ENCODE results near the gene USP24. TPM values are rescaled to one million over a fixed set of nuclear protein-coding genes. Genes with fewer than 3 reads are reported as not detected.

The USP24 gene
- total RNA-seq, 2 experiments from 2014 or later: 37.5 to 39.9 TPM

GRCh38 chr1:55222152-55222551 lies 7.0 kb upstream of the USP24 start:
- DNase-seq: no peak
- Mint-ChIP-seq H3K36me3 (ENCODE audit: low read depth) (no peaks in the 10 kb centered on the region), H3K4me1 (peaks cover 10% of the 10 kb centered on the region), H3K4me3 (no peak overlapping the region), H3K27me3 (no peaks in the 10 kb centered on the region), H3K27ac (no peak overlapping the region), H3K9me3 (peaks cover 3% of the 10 kb centered on the region)
- POLR2A ChIA-PET: no interaction called here
- CTCF ChIA-PET: interaction anchor here (2.2 kb wide), 1 partner anchor 28 kb away, joined by 4 read pairs; no protein-coding TSS in a partner anchor

GRCh38 chr1:55217226-55217986 lies 2.2 kb upstream of the USP24 start:
- ChIA-PET CTCF (no interaction called here), POLR2A (no interaction called here)
- Mint-ChIP-seq H3K4me1 (peaks cover 43% of the 10 kb centered on the region), H3K27ac (peak overlapping the region; percentile 16), H3K9me3 (no peaks in the 10 kb centered on the region), H3K27me3 (no peaks in the 10 kb centered on the region), H3K36me3 (ENCODE audit: low read depth) (peaks cover 6% of the 10 kb centered on the region), H3K4me3 (peak overlapping the region; percentile 3)
- DNase-seq: peak; percentile 29

GRCh38 chr1:55216096-55216495 lies 932 bp upstream of the USP24 start:
- H3K9me3 Mint-ChIP-seq: no peaks in the 10 kb centered on the region
- ChIA-PET POLR2A (no interaction called here), CTCF (no interaction called here)
- DNase-seq: no peak
- peak overlapping the region; percentile 98 for H3K27ac Mint-ChIP-seq
- H3K27me3 Mint-ChIP-seq: no peaks in the 10 kb centered on the region
- peaks cover 9% of the 10 kb centered on the region for H3K36me3 Mint-ChIP-seq (ENCODE audit: low read depth)
- H3K4me1 Mint-ChIP-seq: peaks cover 54% of the 10 kb centered on the region
- H3K4me3 Mint-ChIP-seq: peak overlapping the region; percentile 91

DNA sequence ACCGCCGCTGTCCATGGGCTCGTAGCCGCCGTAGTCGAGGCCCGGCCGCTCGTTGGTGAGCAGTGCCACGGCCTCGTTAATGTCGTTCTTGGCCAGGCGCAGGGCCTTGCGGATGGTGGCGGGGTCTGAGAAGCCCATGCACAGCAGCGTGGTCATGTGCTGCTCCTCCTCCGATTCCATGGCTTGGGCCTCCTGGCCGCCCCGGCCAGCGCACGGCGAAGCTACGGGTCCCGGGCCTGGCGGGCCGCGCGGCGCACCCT lies 300 bp downstream of the USP24 start:
- Mint-ChIP-seq H3K4me3 (peak overlapping the region; percentile 94), H3K4me1 (peaks cover 66% of the 10 kb centered on the region), H3K36me3 (ENCODE audit: low read depth) (peaks cover 12% of the 10 kb centered on the region), H3K27me3 (no peaks in the 10 kb centered on the region), H3K9me3 (no peaks in the 10 kb centered on the region), H3K27ac (no peak overlapping the region)
- ChIA-PET CTCF (no interaction called here), POLR2A (no interaction called here)
- no peak for DNase-seq

- Mint-ChIP-seq H3K27me3 (no peaks in the 10 kb centered on the region), H3K9me3 (no peaks in the 10 kb centered on the region), H3K4me3 (peak overlapping the region; percentile 94), H3K4me1 (peaks cover 70% of the 10 kb centered on the region), H3K36me3 (ENCODE audit: low read depth) (peaks cover 12% of the 10 kb centered on the region), H3K27ac (peak overlapping the region; percentile 93)
- ChIA-PET CTCF (no interaction called here), POLR2A (no interaction called here)
- DNase-seq: peak; percentile 32
Measured at GRCh38 chr1:55214212-55214933, 791 bp downstream of the USP24 start.

DNA sequence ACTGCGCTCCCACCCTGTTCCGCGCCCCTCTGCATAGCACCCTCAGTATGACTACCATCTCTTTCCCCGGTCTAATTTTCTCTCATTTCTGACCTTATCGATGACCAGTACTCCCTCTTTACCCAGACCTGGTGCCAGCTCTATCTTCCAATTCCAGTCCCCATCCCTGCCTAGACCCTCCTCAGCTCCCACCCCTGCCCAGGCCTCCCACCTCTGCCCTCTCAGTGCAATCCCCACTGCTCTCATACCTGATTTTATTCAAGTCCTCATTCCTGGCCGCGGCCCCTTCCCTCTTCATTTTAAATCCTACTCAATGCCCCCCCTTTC lies 1.3 kb downstream of the USP24 start:
- Mint-ChIP-seq H3K4me1 (peaks cover 73% of the 10 kb centered on the region), H3K27ac (peak overlapping the region; percentile 93), H3K27me3 (no peaks in the 10 kb centered on the region), H3K4me3 (peak overlapping the region; percentile 94), H3K9me3 (no peaks in the 10 kb centered on the region), H3K36me3 (ENCODE audit: low read depth) (peaks cover 15% of the 10 kb centered on the region)
- DNase-seq: no peak
- CTCF ChIA-PET: no interaction called here
- POLR2A ChIA-PET: no interaction called here

DNA sequence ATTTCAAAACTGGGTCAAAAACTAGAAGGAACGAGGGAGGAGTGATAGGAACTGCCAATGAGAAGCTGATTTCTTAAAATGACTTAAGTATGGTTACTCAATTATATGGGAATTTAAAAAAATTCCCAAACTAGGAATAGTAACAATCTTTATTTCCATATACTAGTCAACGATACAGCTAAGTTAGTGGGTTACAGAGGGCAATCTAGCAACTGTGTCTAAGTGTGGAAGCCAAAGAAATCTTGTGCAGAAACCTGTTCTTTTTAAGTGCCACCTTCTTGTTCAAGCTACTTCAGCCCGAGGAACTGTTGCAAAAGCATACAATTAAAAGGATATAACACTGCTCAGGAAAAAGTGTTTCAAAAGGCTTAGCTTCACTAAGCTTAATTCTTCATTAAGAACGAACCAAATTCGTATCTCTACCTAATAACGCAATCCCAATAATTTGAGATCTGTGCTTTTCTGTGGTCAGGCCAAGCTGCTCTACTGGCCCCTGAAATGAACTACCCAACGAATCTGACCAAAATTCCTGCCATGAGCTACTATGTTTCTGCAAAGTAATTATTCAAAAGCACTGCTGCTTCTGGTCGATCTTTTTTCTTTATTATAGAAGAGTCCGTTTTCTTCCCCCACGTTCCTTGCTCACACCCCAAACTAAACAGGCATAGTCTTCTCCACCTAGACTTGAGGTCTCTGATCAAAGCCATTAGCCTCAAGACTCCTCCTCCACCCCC lies 1.8 kb downstream of the USP24 start:
- Mint-ChIP-seq H3K36me3 (ENCODE audit: low read depth) (peaks cover 15% of the 10 kb centered on the region), H3K27me3 (no peaks in the 10 kb centered on the region), H3K4me1 (peaks cover 72% of the 10 kb centered on the region), H3K4me3 (peak overlapping the region; percentile 94), H3K27ac (peak overlapping the region; percentile 93), H3K9me3 (no peaks in the 10 kb centered on the region)
- no peak for DNase-seq
- ChIA-PET CTCF (interaction anchor here (0.7 kb wide), 1 partner anchor 13 kb away, joined by 3 read pairs; no protein-coding TSS in a partner anchor), POLR2A (interaction anchor here (0.6 kb wide), 1 partner anchor 13 kb away, joined by 4 read pairs; no protein-coding TSS in a partner anchor)

DNA sequence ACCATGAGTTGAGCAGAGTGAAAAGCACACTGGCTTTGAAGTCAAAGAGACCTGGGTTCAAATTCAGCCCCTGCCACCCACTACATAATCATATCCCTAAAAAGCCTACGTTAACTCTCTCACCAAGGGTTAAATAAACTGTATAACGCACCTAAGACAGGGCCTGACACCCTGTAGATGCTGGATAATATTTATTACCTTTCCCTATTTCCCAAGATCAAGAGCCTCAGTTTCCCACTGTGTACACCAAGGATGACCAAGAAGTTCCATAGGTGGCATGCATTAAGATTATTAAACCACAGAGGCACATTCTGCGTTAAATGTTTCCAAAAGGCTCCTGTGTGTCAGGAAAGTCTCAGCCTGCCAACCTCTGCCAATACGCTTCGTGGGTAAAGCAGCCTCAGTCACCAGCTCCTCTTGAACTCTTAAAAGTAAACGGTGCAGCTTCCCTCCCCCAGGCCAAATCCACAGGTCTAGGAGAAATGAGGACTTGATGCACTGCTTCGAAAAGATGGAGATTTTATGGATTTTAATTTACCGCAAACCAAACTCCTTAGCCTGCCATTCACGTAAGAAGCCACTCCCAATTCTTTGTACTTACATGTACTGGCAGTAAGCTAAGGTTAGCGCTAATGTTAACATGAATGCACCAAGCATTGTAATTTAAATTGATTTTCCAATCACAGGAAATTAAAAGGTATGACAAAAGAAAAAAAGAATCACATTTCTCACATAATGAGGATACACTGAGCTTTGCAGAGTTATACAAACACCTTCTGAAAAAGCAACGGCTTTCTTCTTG lies 2.6 kb downstream of the USP24 start:
- ChIA-PET POLR2A (interaction anchor here (0.5 to 0.6 kb wide), 2 partner anchors 12 to 69 kb away, joined by 4 read pairs; no protein-coding TSS in a partner anchor), CTCF (interaction anchor here (0.7 kb wide), 1 partner anchor 12 kb away, joined by 3 read pairs; no protein-coding TSS in a partner anchor)
- Mint-ChIP-seq H3K27me3 (no peaks in the 10 kb centered on the region), H3K9me3 (no peaks in the 10 kb centered on the region), H3K4me1 (peaks cover 68% of the 10 kb centered on the region), H3K36me3 (ENCODE audit: low read depth) (peaks cover 18% of the 10 kb centered on the region), H3K4me3 (peak overlapping the region; percentile 94), H3K27ac (peak overlapping the region; percentile 93)
- DNase-seq: no peak

GRCh38 chr1:55211863-55212262 lies 3.3 kb downstream of the USP24 start:
- H3K36me3 Mint-ChIP-seq (ENCODE audit: low read depth): peaks cover 20% of the 10 kb centered on the region
- H3K4me3 Mint-ChIP-seq: peak overlapping the region; percentile 94
- ChIA-PET CTCF (interaction anchor here (1.2 kb wide), 1 partner anchor 11 kb away, joined by 3 read pairs; no protein-coding TSS in a partner anchor), POLR2A (no interaction called here)
- no peaks in the 10 kb centered on the region for H3K9me3 Mint-ChIP-seq
- H3K27ac Mint-ChIP-seq: peak overlapping the region; percentile 59
- H3K4me1 Mint-ChIP-seq: peaks cover 66% of the 10 kb centered on the region
- DNase-seq: no peak
- no peaks in the 10 kb centered on the region for H3K27me3 Mint-ChIP-seq

GRCh38 chr1:55210990-55211801 lies 4.0 kb downstream of the USP24 start:
- no peaks in the 10 kb centered on the region for H3K27me3 Mint-ChIP-seq
- peak overlapping the region; percentile 14 for H3K27ac Mint-ChIP-seq

DNA sequence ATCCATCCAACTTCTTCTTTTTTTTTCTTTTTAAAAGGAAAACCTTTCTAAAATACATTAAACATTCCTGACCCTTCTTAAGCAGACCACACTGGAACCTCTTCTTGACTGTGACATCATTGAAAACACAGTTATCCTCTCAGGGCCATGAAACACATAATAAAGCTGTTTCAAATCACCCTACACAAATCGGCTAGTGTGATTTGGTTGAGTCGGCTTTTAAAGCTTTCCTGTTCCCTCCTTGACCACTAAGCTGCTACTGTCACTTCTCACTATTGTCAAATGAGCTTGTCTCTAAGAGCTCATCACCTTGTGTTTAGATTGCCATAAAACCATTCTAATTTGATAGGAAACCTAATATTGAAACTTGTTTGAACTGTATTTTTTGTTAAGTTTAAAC lies 5.9 kb downstream of the USP24 start:
- Mint-ChIP-seq H3K4me3 (no peak overlapping the region), H3K27ac (peak overlapping the region; percentile 57), H3K36me3 (ENCODE audit: low read depth) (peaks cover 23% of the 10 kb centered on the region), H3K27me3 (no peaks in the 10 kb centered on the region), H3K4me1 (peaks cover 71% of the 10 kb centered on the region), H3K9me3 (no peaks in the 10 kb centered on the region)
- ChIA-PET POLR2A (no interaction called here), CTCF (interaction anchor here (0.7 to 1.1 kb wide), 4 partner anchors 9 to 73 kb away, joined by 3 to 4 read pairs (median 4); no protein-coding TSS in a partner anchor)
- DNase-seq: no peak

More at GRCh38 chr1:55210990-55211801, 4.0 kb downstream of the USP24 start:
- Mint-ChIP-seq H3K4me3 (peak overlapping the region; percentile 13), H3K4me1 (peaks cover 63% of the 10 kb centered on the region), H3K36me3 (ENCODE audit: low read depth) (peaks cover 21% of the 10 kb centered on the region), H3K9me3 (no peaks in the 10 kb centered on the region)
- DNase-seq: no peak
- CTCF ChIA-PET: interaction anchor here (1.2 kb wide), 1 partner anchor 11 kb away, joined by 3 read pairs; no protein-coding TSS in a partner anchor
- POLR2A ChIA-PET: no interaction called here

GRCh38 chr1:55206210-55206609 lies 9.0 kb downstream of the USP24 start:
- H3K27ac Mint-ChIP-seq: no peak overlapping the region
- DNase-seq: no peak
- ChIA-PET CTCF (interaction anchor here (0.7 kb wide), 1 partner anchor 207 kb away, joined by 3 read pairs; the partner anchor contains the start of gene BSND), POLR2A (no interaction called here)
- peaks cover 26% of the 10 kb centered on the region for H3K36me3 Mint-ChIP-seq (ENCODE audit: low read depth)
- H3K27me3 Mint-ChIP-seq: no peaks in the 10 kb centered on the region
- peaks cover 66% of the 10 kb centered on the region for H3K4me1 Mint-ChIP-seq
- H3K9me3 Mint-ChIP-seq: peaks cover 2% of the 10 kb centered on the region
- no peak overlapping the region for H3K4me3 Mint-ChIP-seq

Data from activated CD4-positive, alpha-beta T cell treated with anti-CD3 and anti-CD28 coated beads, Interleukin-2, amount 10 ng/mL, durations not matched to agents 7 days and 5 days (primary cell).